Osteocyte (in vitro differentiated cells): ENCODE data around the gene ZNF253. TPM values are rescaled to one million over a fixed set of nuclear protein-coding genes. Genes with fewer than 3 reads are reported as not detected.
"Not testable (repeated sequence)": the region's sequence is repeated elsewhere in the genome, so short reads cannot be mapped to it uniquely, and the experiment has no call there.

Experiments used
- DNase-seq: peaks from one replicate; pipeline ENCODE4 v3.0.0; 2021; ENCODE audit warnings: mixed read lengths; ENCODE audit not compliant: unreplicated experiment; ENCODE audit errors: extremely low spot score
- H3K27ac Mint-ChIP-seq: one replicate; pipeline ENCODE4 v1.8.0; 2021; ENCODE audit warnings: mild to moderate bottlenecking, mixed read lengths; ENCODE audit not compliant: unreplicated experiment
- H3K27me3 Mint-ChIP-seq: one replicate; pipeline ENCODE4 v1.8.0; 2021; ENCODE audit warnings: mixed read lengths; ENCODE audit not compliant: unreplicated experiment
- H3K36me3 Mint-ChIP-seq: one replicate; pipeline ENCODE4 v1.8.0; 2021; ENCODE audit warnings: mixed read lengths; ENCODE audit not compliant: unreplicated experiment
- H3K4me1 Mint-ChIP-seq: one replicate; pipeline ENCODE4 v1.8.0; 2021; ENCODE audit warnings: mixed read lengths; ENCODE audit not compliant: unreplicated experiment
- H3K4me3 Mint-ChIP-seq: one replicate; pipeline ENCODE4 v1.8.0; 2021; ENCODE audit warnings: mild to moderate bottlenecking, moderate library complexity, mixed read lengths; ENCODE audit not compliant: unreplicated experiment
- H3K9me3 Mint-ChIP-seq: one replicate; pipeline ENCODE4 v1.8.0; 2021; ENCODE audit warnings: mixed read lengths; ENCODE audit not compliant: unreplicated experiment
- CTCF ChIP-seq: fragments of 200-600 bp; sonication (generic); IDR thresholded peaks from 2 replicates; pipeline ENCODE4 v1.5.0; 2021; ENCODE audit warnings: antibody characterized with exemption, mild to moderate bottlenecking, moderate library complexity
- total RNA-seq: library from RNA; stranded (reverse); gene quantifications from 2 replicates; pipeline ENCODE4 v1.2.1, GENCODE V29; 2021

The ZNF253 gene
- total RNA-seq, 1 donor from 2014 or later = 10.6 TPM

GRCh38 chr19:19884583-19884982, 18.9 kb downstream of the ZNF253 start:
- peaks cover 80% of the 10 kb centered on the region for H3K36me3 Mint-ChIP-seq
- no peak overlapping the region for H3K4me3 Mint-ChIP-seq
- no peak for DNase-seq
- peaks cover 14% of the 10 kb centered on the region for H3K9me3 Mint-ChIP-seq
- H3K27ac Mint-ChIP-seq = no peak overlapping the region
- H3K4me1 Mint-ChIP-seq = no peaks in the 10 kb centered on the region
- H3K27me3 Mint-ChIP-seq = no peaks in the 10 kb centered on the region
- TF ChIP-seq CTCF = no peak

DNA sequence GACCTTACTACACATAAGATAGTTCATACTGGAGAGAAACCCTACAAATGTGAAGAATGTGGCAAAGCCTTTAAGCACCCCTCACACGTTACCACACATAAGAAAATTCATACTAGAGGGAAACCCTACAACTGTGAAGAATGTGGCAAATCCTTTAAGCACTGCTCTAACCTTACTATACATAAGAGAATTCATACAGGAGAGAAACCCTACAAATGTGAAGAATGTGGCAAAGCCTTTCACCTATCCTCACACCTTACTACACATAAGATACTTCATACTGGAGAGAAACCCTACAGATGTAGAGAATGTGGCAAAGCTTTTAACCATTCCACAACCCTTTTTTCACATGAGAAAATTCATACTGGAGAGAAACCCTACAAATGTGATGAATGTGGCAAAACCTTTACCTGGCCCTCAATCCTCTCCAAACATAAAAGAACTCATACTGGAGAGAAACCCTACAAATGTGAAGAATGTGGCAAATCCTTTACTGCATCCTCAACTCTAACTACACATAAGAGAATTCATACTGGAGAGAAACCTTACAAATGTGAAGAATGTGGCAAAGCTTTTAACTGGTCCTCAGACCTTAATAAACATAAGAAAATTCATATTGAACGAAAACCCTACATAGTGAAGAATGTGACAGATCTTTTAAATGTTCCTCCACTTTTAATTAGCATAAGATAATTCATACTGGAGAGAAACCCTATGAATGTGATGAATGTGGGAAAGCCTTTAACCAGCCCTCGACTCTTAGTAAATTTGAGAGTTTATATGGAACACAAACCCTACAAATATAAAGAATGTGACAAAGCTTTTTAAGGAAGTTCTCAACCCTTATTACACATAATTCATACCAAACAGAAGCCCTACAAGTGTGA, 26.6 kb downstream of the ZNF253 start:
- H3K27ac Mint-ChIP-seq, DNase-seq, H3K4me1 Mint-ChIP-seq, H3K4me3 Mint-ChIP-seq, H3K27me3 Mint-ChIP-seq: not testable (repeated sequence)
- Mint-ChIP-seq H3K36me3 (peaks cover 63% of the 10 kb centered on the region), H3K9me3 (peaks cover 39% of the 10 kb centered on the region)

- no peak for TF ChIP-seq CTCF
- Mint-ChIP-seq H3K9me3 (peaks cover 42% of the 10 kb centered on the region), H3K27ac (peak overlapping the region; percentile 99), H3K4me3 (peak overlapping the region; percentile 94), H3K4me1 (peaks cover 26% of the 10 kb centered on the region), H3K36me3 (peaks cover 28% of the 10 kb centered on the region), H3K27me3 (no peaks in the 10 kb centered on the region)
- DNase-seq = no peak
Observed at GRCh38 chr19:19900139-19900728, 34.6 kb downstream of the ZNF253 start.

GRCh38 chr19:19900729-19901444, 35.2 kb downstream of the ZNF253 start, which contains the start of gene ZNF93:
ZNF93 (plus strand) TSS chr19:19900946; CDS start chr19:19901089, 143 bp downstream.
- no peak for TF ChIP-seq CTCF
- Mint-ChIP-seq H3K4me1 (peaks cover 31% of the 10 kb centered on the region), H3K4me3 (peak within 1 kb of the TSS; percentile 94), H3K36me3 (peaks cover 28% of the 10 kb centered on the region), H3K27me3 (no peaks in the 10 kb centered on the region), H3K27ac (peak within 1 kb of the TSS; percentile 99), H3K9me3 (peaks cover 44% of the 10 kb centered on the region)
- DNase-seq = peak; percentile 97

DNA sequence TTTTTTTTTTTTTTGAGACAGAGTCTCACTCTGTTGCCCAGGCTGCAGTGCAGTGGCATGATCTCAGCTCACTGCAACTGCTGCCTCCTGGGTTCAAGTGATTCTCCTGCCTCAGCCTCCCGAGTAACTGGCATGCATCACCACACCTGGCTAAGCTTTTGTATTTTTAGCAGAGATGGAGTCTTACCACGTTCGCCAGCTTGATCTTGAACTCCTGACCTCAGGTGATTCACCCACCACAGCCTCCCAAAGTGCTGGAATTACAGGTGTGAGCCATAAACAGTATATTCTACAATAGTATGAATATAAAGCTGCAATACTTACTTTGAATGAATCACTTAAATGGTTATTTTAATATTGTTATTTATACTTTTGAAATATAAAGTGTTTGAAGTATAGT, 41.9 kb downstream of the ZNF253 start:
- peaks cover 20% of the 10 kb centered on the region for H3K4me1 Mint-ChIP-seq

More for the DNA sequence above, 41.9 kb downstream of the ZNF253 start:
- H3K27me3 Mint-ChIP-seq, H3K27ac Mint-ChIP-seq, H3K4me3 Mint-ChIP-seq, DNase-seq: not testable (repeated sequence)
- peaks cover 33% of the 10 kb centered on the region for H3K36me3 Mint-ChIP-seq
- H3K9me3 Mint-ChIP-seq = peaks cover 30% of the 10 kb centered on the region
